Esophagus squamous epithelium (tissue), 5 donors: ENCODE data around the gene VAV2. TPM values are rescaled to one million over a fixed set of nuclear protein-coding genes. Genes with fewer than 3 reads are reported as not detected.

ENCODE experiments used
- DNase-seq: peaks from one replicate; lab custom pipeline; 2025; lab: John Stamatoyannopoulos, UW
- H3K27ac ChIP-seq, 4 donors: fragments of 200-600 bp; sonication (generic); one replicate each; pipeline ENCODE4 v1.5.1; 2016 to 2019; ENCODE audit warnings: mild to moderate bottlenecking in 1 of 4
- H3K27me3 ChIP-seq, 4 donors: fragments of 200-600 bp; sonication (generic); 1 replicate in 3 of 4; 2 replicates in 1 of 4; pipeline versions ENCODE4 v1.5.1 to v1.6.0; 2017 to 2021; ENCODE audit warnings: antibody characterized with exemption in 1 of 4
- H3K36me3 ChIP-seq, 3 donors: fragments of 200-600 bp; sonication (generic); one replicate each; pipeline ENCODE4 v1.5.1; 2016 to 2019
- H3K4me1 ChIP-seq, 3 donors: fragments of 200-600 bp; sonication (generic); one replicate each; pipeline ENCODE4 v1.5.1; 2017 to 2019
- H3K4me3 ChIP-seq, 4 donors: fragments of 200-600 bp; sonication (generic); 1 replicate in 3 of 4; 2 replicates in 1 of 4; pipeline ENCODE4 v1.5.1; 2016 to 2019; ENCODE audit warnings: mild to moderate bottlenecking in 2 of 4, moderate library complexity in 1 of 4
- H3K9me3 ChIP-seq, 3 donors: fragments of 200-600 bp; sonication (generic); one replicate each; pipeline ENCODE4 v1.5.1; 2016 to 2019
- CTCF ChIP-seq, 6 experiments: fragments of 450-650 bp in 4 of 6; fragments of 200-600 bp in 2 of 6; sonication (generic) in 2 of 6; IDR thresholded peaks; one replicate each; pipeline ENCODE4 v1.5.1; 2016 to 2019; ENCODE audit warnings: antibody characterized with exemption in 6 of 6, mild to moderate bottlenecking in 4 of 6, moderate library complexity in 4 of 6
- POLR2A ChIP-seq, 4 donors: fragments of 450-650 bp; IDR thresholded peaks; one replicate each; pipeline ENCODE4 v1.6.1; 2017; ENCODE audit warnings: antibody characterized with exemption in 4 of 4, mild to moderate bottlenecking in 4 of 4, moderate library complexity in 3 of 4
- WGBS, 2 donors: methylation state at CpG; one replicate each; pipeline ENCODE4 v1.1.5; 2018; 5-methylcytosine and 5-hydroxymethylcytosine counted together
- intact Hi-C: fragments of 100-400 bp; cut with DNase I; formaldehyde crosslinking; loops from one replicate; pipeline ENCODE4 v1.15.0; 2022
- total RNA-seq, 4 donors: library from RNA; depleted of rRNA; stranded (reverse); fragments of >200 nt; gene quantifications; one replicate each; pipeline ENCODE4 v1.1.0, GENCODE V29; 2016
- donor health status: DM: yes; HTN: yes; CAD: no.

Gene VAV2
- total RNA-seq, 4 donors from 2014 or later: 3.8 to 7.6 (median 5.7) TPM

DNA sequence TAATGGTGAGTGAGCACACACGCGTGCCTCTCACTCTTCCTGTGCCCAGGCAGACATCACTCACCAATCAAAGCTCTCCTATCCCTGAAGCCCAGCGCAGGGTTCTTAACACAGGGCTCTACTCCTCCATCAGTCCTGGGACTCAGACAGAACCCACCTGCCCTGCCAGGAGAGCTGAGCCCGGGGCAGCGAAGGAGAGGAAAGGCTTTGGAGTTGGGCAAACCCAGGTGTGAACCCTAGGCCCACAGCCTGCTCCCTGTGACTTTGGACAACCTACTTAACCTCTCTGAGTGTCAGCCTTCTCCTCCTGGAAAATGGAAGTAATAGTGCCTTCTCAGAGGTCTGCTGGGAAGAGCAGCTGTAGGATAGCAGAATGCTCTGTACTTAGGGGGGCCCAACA is 155.3 kb downstream of the VAV2 start:
- Histone ChIP-seq H3K27me3 (no peaks in the 10 kb centered on the region), H3K9me3 (no peaks in the 10 kb centered on the region), H3K4me3 (no peak overlapping the region), H3K4me1 (peaks cover 0 to 15% (median 3%) of the 10 kb centered on the region in 3 donors), H3K27ac (no peak overlapping the region), H3K36me3 (peaks cover 0 to 15% (median 0%) of the 10 kb centered on the region in 3 donors)
- WGBS, 2 donors: 81 to 95% methylated on average over 3 to 5 of the region's 5 CpGs
- DNase-seq: no peak
- intact Hi-C loops: no loop called here
- TF ChIP-seq CTCF (IDR thresholded peaks at IDR 0.05): no peak
- no peak for TF ChIP-seq POLR2A (IDR thresholded peaks at IDR 0.05)

DNA sequence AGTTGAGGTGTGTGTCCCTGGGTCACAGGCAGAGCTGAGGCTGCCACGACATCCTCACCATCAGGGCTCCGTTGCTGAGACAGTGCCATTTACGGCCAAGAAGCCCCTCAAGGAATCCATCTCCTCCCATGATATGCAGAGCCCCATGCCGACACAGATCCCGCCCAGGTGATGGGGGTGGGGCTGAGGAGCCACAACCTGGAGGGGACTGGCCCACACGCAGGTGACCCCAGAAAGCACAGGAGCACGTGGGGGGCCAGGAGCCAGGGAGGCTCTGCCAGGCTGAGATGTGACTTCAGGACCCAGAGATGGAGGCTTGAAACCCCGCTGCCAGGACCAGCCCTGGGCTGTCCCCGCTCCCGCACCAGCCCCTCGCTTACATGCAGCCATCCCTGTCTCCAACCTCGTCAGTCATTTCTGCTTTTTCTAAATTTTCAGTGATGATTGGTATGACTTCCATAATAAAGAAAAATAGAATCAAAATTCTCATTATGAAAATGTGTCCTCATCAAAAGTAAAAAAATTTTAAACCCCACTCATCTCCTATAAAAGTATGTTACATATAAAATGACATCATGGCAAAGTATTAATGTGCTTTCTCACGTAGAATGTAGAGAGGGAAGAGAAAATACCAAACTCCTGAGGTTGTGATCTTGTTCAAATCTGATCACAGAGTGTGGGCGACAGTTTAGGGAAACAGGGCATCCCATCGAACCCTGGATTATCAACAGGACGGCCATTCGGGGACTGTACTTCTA is 155.9 kb downstream of the VAV2 start:
- no peak for TF ChIP-seq POLR2A (IDR thresholded peaks at IDR 0.05)
- no peak for TF ChIP-seq CTCF (IDR thresholded peaks at IDR 0.05)
- intact Hi-C loops: no loop called here
- Histone ChIP-seq H3K4me3 (no peak overlapping the region), H3K4me1 (peaks cover 0 to 15% (median 3%) of the 10 kb centered on the region in 3 donors), H3K27ac (no peak overlapping the region), H3K9me3 (no peaks in the 10 kb centered on the region), H3K36me3 (peaks cover 0 to 18% (median 0%) of the 10 kb centered on the region in 3 donors), H3K27me3 (no peaks in the 10 kb centered on the region)
- DNase-seq: no peak
- WGBS, 2 donors: 90 to 92% methylated on average over 10 to 16 of the region's 17 CpGs

GRCh38 chr9:133835262-133835901 is 156.7 kb downstream of the VAV2 start:
- intact Hi-C loops: no loop called here
- Histone ChIP-seq H3K27ac (no peak overlapping the region), H3K27me3 (no peaks in the 10 kb centered on the region), H3K4me3 (no peak overlapping the region), H3K9me3 (no peaks in the 10 kb centered on the region), H3K4me1 (peaks cover 0 to 12% (median 3%) of the 10 kb centered on the region in 3 donors), H3K36me3 (peaks cover 0 to 19% (median 0%) of the 10 kb centered on the region in 3 donors)
- no peak for TF ChIP-seq CTCF (IDR thresholded peaks at IDR 0.05)
- no peak for TF ChIP-seq POLR2A (IDR thresholded peaks at IDR 0.05)
- WGBS, 2 donors: 20 to 47% methylated on average over 2 to 5 of the region's 22 CpGs
- no peak for DNase-seq

- Histone ChIP-seq H3K27me3 (no peaks in the 10 kb centered on the region), H3K36me3 (peaks cover 0 to 25% (median 0%) of the 10 kb centered on the region in 3 donors), H3K27ac (no peak overlapping the region), H3K4me1 (peaks cover 0 to 7% (median 3%) of the 10 kb centered on the region in 3 donors), H3K9me3 (no peaks in the 10 kb centered on the region), H3K4me3 (no peak overlapping the region)
- 90 to 92% methylated on average over 10 to 15 of the region's 29 CpGs for WGBS, 2 donors
- no peak for TF ChIP-seq CTCF (IDR thresholded peaks at IDR 0.05)
- no peak for TF ChIP-seq POLR2A (IDR thresholded peaks at IDR 0.05)
- intact Hi-C loops: no loop called here
- DNase-seq: no peak
Observed at GRCh38 chr9:133834080-133834976, 157.8 kb downstream of the VAV2 start.
